Vagina (tissue), 2 donors: ENCODE results near the gene SLC66A1.

Experiments used
- POLR2A ChIP-seq, 2 donors: fragments of 450-650 bp; IDR thresholded peaks; one replicate each; pipeline ENCODE4 v1.6.1; 2017; ENCODE audit warnings: antibody characterized with exemption in 2 of 2, mild to moderate bottlenecking in 2 of 2, moderate library complexity in 2 of 2
- POLR2AphosphoS5 ChIP-seq, 2 donors: sonication (generic); formaldehyde crosslinking; IDR thresholded peaks; one replicate each; pipeline ENCODE4 v1.9.0; 2017; ENCODE audit warnings: antibody characterized with exemption in 2 of 2, mild to moderate bottlenecking in 2 of 2, low read depth in 1 of 2; ENCODE audit not compliant: insufficient read depth in 1 of 2
- TF ChIP-seq, protein P1 (sequence below), 3 experiments: fragments of 450-650 bp in 2 of 3; fragments of 200-600 bp in 1 of 3; sonication (generic) in 1 of 3; IDR thresholded peaks; one replicate each; pipeline ENCODE4 v1.5.1; 2017 to 2019; ENCODE audit warnings: antibody characterized with exemption in 3 of 3, mild to moderate bottlenecking in 2 of 3, moderate library complexity in 2 of 3

DNA sequence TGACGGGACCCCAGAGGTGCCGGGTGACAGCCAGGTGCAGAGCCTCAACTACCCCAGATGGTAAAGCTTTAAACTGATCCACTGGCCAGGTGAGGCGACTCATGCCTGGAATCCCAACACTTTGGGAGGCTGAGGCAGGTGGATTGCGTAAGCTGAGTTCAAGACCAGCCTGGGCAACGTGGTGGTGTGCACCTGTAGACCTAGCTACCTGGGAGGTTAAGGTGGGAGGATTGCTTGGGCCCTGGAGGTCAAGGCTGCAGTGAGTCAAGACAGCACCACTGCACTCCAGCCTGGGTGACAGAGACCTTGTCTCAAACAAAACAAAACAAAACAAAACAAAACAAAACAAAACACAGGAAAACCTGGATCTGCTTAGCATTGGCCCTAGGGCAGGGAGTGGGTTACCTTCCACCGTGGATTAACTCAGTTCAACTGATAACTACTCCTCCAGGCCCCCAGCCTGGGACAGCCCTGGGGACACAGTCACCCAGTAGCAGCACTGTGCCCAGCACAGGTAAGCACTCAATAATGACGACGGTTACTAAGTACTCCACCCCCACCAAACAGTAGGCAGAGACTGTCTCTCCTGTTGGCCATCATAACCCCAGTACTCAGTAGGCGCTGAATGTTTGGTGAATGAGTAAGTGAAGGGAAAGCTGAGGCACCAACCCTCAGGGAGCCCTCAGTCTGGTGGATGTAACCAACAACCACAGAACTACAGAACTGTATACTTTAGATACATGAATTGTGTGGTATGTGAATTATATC is 21.6 kb downstream of the SLC66A1 start:
- TF ChIP-seq POLR2A (IDR thresholded peaks at IDR 0.05) (no peak), POLR2AphosphoS5 (IDR thresholded peaks at IDR 0.05; ENCODE audit: insufficient read depth in 1 of 2, low read depth in 1 of 2) (no peak)
- TF ChIP-seq, protein P1, sequence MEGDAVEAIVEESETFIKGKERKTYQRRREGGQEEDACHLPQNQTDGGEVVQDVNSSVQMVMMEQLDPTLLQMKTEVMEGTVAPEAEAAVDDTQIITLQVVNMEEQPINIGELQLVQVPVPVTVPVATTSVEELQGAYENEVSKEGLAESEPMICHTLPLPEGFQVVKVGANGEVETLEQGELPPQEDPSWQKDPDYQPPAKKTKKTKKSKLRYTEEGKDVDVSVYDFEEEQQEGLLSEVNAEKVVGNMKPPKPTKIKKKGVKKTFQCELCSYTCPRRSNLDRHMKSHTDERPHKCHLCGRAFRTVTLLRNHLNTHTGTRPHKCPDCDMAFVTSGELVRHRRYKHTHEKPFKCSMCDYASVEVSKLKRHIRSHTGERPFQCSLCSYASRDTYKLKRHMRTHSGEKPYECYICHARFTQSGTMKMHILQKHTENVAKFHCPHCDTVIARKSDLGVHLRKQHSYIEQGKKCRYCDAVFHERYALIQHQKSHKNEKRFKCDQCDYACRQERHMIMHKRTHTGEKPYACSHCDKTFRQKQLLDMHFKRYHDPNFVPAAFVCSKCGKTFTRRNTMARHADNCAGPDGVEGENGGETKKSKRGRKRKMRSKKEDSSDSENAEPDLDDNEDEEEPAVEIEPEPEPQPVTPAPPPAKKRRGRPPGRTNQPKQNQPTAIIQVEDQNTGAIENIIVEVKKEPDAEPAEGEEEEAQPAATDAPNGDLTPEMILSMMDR (IDR thresholded peaks at IDR 0.05), result no peak
